ENCODE results near the gene ZNF300. TPM values are rescaled to one million over a fixed set of nuclear protein-coding genes. Genes with fewer than 3 reads are reported as not detected.
"Not testable (repeated sequence)": the region's sequence is repeated elsewhere in the genome, so short reads cannot be mapped to it uniquely, and the experiment has no call there.

ZNF300 gene
- total RNA-seq, 3 donors from 2014 or later, result 1.7 to 3.5 (median 3.0) TPM

GRCh38 chr5:150895431-150896428, 9.1 kb downstream of the ZNF300 start:
- no peaks in the 10 kb centered on the region for H3K4me1 ChIP-seq (ENCODE audit: low read depth)
- intact Hi-C loops (cut with DNase I, micrococcal nuclease), result no loop called here
- DNase-seq, result no peak
- H3K4me3 ChIP-seq, result no peak overlapping the region
- ATAC-seq, result no peak
- H3K9me3 ChIP-seq, result peaks cover 99% of the 10 kb centered on the region
- no peak for TF ChIP-seq CTCF (IDR thresholded peaks at IDR 0.05)
- no peaks in the 10 kb centered on the region for H3K36me3 ChIP-seq (ENCODE audit: low read depth)

- no peak for DNase-seq
- no peak for ATAC-seq
- peaks cover 18% of the 10 kb centered on the region for H3K9me3 ChIP-seq
- H3K4me1 ChIP-seq (ENCODE audit: low read depth), result no peaks in the 10 kb centered on the region
- TF ChIP-seq CTCF (IDR thresholded peaks at IDR 0.05), result no peak
- no peaks in the 10 kb centered on the region for H3K36me3 ChIP-seq (ENCODE audit: low read depth)
- intact Hi-C loops (cut with DNase I, micrococcal nuclease), result no loop called here
- H3K4me3 ChIP-seq, result no peak overlapping the region
Observed at GRCh38 chr5:150879358-150879757, 25.4 kb downstream of the ZNF300 start.

- no peak for ATAC-seq
- Histone ChIP-seq H3K9me3 (peaks cover 3% of the 10 kb centered on the region), H3K36me3 (ENCODE audit: low read depth) (no peaks in the 10 kb centered on the region), H3K4me1 (ENCODE audit: low read depth) (no peaks in the 10 kb centered on the region), H3K4me3 (no peak overlapping the region)
- TF ChIP-seq CTCF (IDR thresholded peaks at IDR 0.05), result no peak
- DNase-seq, result no peak
- intact Hi-C loops (cut with DNase I, micrococcal nuclease), result no loop called here
Observed at GRCh38 chr5:150862070-150862469, 42.7 kb downstream of the ZNF300 start.

GRCh38 chr5:150860246-150860821, 44.4 kb downstream of the ZNF300 start:
- no peak for DNase-seq
- H3K36me3 ChIP-seq (ENCODE audit: low read depth), result no peaks in the 10 kb centered on the region
- no peak for ATAC-seq
- peaks cover 3% of the 10 kb centered on the region for H3K9me3 ChIP-seq
- H3K4me3 ChIP-seq, result no peak overlapping the region
- no peaks in the 10 kb centered on the region for H3K4me1 ChIP-seq (ENCODE audit: low read depth)
- TF ChIP-seq CTCF (IDR thresholded peaks at IDR 0.05), result no peak
- intact Hi-C loops (cut with DNase I, micrococcal nuclease), result no loop called here

- DNase-seq; intact Hi-C loops (cut with DNase I, micrococcal nuclease); H3K36me3 ChIP-seq (ENCODE audit: low read depth); H3K4me1 ChIP-seq (ENCODE audit: low read depth); H3K9me3 ChIP-seq; H3K4me3 ChIP-seq; ATAC-seq: not testable (repeated sequence)
Observed at GRCh38 chr5:150856700-150857099, 48.1 kb downstream of the ZNF300 start.

GRCh38 chr5:150853561-150853960, 51.2 kb downstream of the ZNF300 start:
- DNase-seq (no peak), ATAC-seq (no peak)
- Histone ChIP-seq H3K36me3 (ENCODE audit: low read depth) (no peaks in the 10 kb centered on the region), H3K9me3 (no peaks in the 10 kb centered on the region), H3K4me3 (no peak overlapping the region), H3K4me1 (ENCODE audit: low read depth) (no peaks in the 10 kb centered on the region)
- no peak for TF ChIP-seq CTCF (IDR thresholded peaks at IDR 0.05)
- intact Hi-C loops (cut with DNase I, micrococcal nuclease), result no loop called here
